A549 treated with AZD9567 at 1 μM for 4 hours (cell line): Measurements from ENCODE around the gene PDE3A. TPM values are rescaled to one million over a fixed set of nuclear protein-coding genes. Genes with fewer than 3 reads are reported as not detected.

Experiments
- total RNA-seq: library from RNA; stranded (reverse); fragments of 200-300 nt; extraction: Qiagen RNA extraction; gene quantifications from 5 replicates; pipeline ENCODE4 v1.2.3, GENCODE V29; 2022; ENCODE audit not compliant: insufficient read depth

PDE3A gene
- 2.1 to 5.7 TPM (median 3.0 TPM) in 5 replicates for total RNA-seq

DNA sequence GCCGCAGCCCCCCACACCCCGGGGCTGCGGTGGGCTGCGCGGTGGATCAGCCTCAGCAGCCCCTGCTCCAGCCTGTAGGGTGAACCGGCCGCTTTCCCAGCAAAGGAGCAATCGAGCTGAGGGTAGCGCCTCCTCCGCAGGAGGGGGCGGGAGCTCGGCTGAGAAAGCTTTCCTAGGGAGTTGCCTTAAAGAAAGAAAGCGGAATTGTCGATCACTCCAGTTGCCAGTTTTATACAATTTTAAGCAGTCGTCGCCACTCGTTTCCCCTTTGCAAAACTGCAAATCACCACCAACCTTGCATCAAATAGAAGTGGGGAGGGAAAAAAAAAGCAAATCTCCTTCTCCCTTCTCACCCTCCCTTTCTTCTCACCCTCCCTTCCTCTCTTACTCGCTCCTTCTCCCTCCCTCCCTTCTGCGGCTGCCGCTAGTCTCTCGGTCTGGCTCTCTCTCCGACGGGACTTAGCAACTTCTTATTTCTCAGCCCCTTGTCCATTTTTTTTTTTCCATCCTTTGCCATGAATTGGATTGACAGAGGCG, at the start of gene PDE3A:
TSS of gene PDE3A (plus strand) at position 424 of the 537 bp plus-strand sequence. CDS start 748 bp downstream, outside the sequence.

DNA sequence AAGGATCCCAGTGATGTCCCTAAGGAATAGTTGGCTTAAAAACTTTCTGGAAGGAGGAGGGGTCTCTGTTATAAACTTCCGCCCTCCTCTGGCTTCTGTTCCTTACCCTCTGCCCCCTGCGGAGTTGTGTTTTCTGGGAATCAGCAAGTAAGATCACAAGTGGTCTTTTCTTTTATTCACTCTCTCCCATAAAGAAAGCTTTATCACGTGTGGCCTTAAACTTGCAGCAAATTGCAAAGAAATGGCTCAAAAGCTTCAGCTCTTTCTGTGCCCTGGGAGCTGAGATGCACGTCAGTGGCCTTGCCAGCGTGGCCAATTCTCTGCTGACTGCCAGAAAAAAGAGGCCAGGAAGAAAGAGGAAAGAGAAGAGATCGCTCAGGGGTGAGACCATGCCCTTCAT, 326.9 kb downstream of the PDE3A start, which contains the start of gene SLCO1C1:
TSS of gene SLCO1C1 (plus strand) at position 101 of the 400 bp plus-strand sequence. CDS start 4,245 bp downstream, outside the sequence.

